Sigmoid colon (tissue), 7 donors: ENCODE results near the gene CD81. TPM values are rescaled to one million over a fixed set of nuclear protein-coding genes. Genes with fewer than 3 reads are reported as not detected.

ENCODE experiments used
- DNase-seq: peaks from one replicate; pipeline ENCODE4 v3.0.0-alpha.2; 2019
- H3K27ac ChIP-seq, 4 donors: fragments of 200-600 bp; sonication (generic); one replicate each; pipeline ENCODE4 v1.5.1; 2016 to 2019; ENCODE audit warnings: mild to moderate bottlenecking in 1 of 4
- H3K27me3 ChIP-seq, 3 donors: fragments of 200-600 bp; sonication (generic); one replicate each; pipeline ENCODE4 v1.5.1; 2019; ENCODE audit warnings: mild to moderate bottlenecking in 1 of 3
- H3K36me3 ChIP-seq, 4 donors: fragments of 200-600 bp; sonication (generic); one replicate each; pipeline ENCODE4 v1.5.1; 2016 to 2019
- H3K4me1 ChIP-seq, 4 donors: fragments of 200-600 bp; sonication (generic); one replicate each; pipeline ENCODE4 v1.5.1; 2017 to 2019
- H3K4me3 ChIP-seq, 4 donors: fragments of 200-600 bp; sonication (generic); one replicate each; pipeline ENCODE4 v1.5.1; 2017 to 2019; ENCODE audit warnings: mild to moderate bottlenecking in 2 of 4, moderate library complexity in 1 of 4
- H3K9me3 ChIP-seq, 4 donors: fragments of 200-600 bp in 3 of 4; sonication (generic) in 3 of 4; one replicate each; pipeline versions ENCODE4 v1.5.1 to v1.6.1; 2013 to 2019
- CTCF ChIP-seq, 4 experiments: fragments of 450-650 bp in 3 of 4; fragments of 200-600 bp in 1 of 4; IDR thresholded peaks; one replicate each; pipeline ENCODE4 v1.5.1; 2016 to 2019; ENCODE audit warnings: antibody characterized with exemption in 4 of 4, mild to moderate bottlenecking in 3 of 4, moderate library complexity in 2 of 4
- EP300 ChIP-seq, 4 donors: sonication (generic); formaldehyde crosslinking; IDR thresholded peaks; one replicate each; pipeline ENCODE4 v1.6.1; 2017; ENCODE audit warnings: antibody characterized with exemption in 4 of 4
- POLR2A ChIP-seq, 2 donors: fragments of 450-650 bp; IDR thresholded peaks; one replicate each; pipeline ENCODE4 v1.6.1; 2016; ENCODE audit warnings: antibody characterized with exemption in 2 of 2, mild to moderate bottlenecking in 2 of 2, moderate library complexity in 2 of 2
- POLR2AphosphoS5 ChIP-seq, 4 donors: sonication (generic); formaldehyde crosslinking; IDR thresholded peaks; one replicate each; pipeline ENCODE4 v1.6.1; 2017; ENCODE audit warnings: antibody characterized with exemption in 4 of 4
- WGBS, 2 donors: extraction: QIAGEN DNeasy Blood & Tissue Kit; methylation state at CpG; one replicate each; pipeline ENCODE4 v1.1.7; 2013; 5-methylcytosine and 5-hydroxymethylcytosine counted together
- intact Hi-C: fragments of 100-400 bp; cut with DNase I; formaldehyde crosslinking; loops from one replicate; pipeline ENCODE4 v1.15.1; 2023
- polyA plus RNA-seq, 3 donors: library from polyadenylated mRNA; stranded (reverse); fragments of 200-250 nt; gene quantifications; one replicate each; pipeline ENCODE4 v1.2.3, GENCODE V29; 2013
- total RNA-seq, 4 donors: library from RNA; depleted of rRNA; stranded (reverse); fragments of >200 nt; gene quantifications; one replicate each; pipeline ENCODE4 v1.1.0, GENCODE V29; 2016
- donor health status: healthy with polysubstance abuse.
- donor health status: Bipolar disorder and iron deficiency.
- donor health status: healthy.

CD81 gene
- total and polyA plus RNA-seq, 7 donors, result 67.9 to 625 (median 401) TPM

GRCh38 chr11:2437516-2437915, 60.4 kb downstream of the CD81 start:
- Histone ChIP-seq H3K36me3 (no peaks in the 10 kb centered on the region), H3K9me3 (no peaks in the 10 kb centered on the region), H3K4me3 (no peak overlapping the region), H3K27me3 (peaks cover 0 to 35% (median 0%) of the 10 kb centered on the region in 3 donors), H3K4me1 (no peaks in the 10 kb centered on the region), H3K27ac (no peak overlapping the region)
- intact Hi-C loops, result no loop called here
- DNase-seq, result no peak
- 91% methylated on average over 4 of the region's 4 CpGs for WGBS, 2 donors
- TF ChIP-seq POLR2A (IDR thresholded peaks at IDR 0.05) (no peak), CTCF (IDR thresholded peaks at IDR 0.05) (no peak), EP300 (IDR thresholded peaks at IDR 0.05) (no peak), POLR2AphosphoS5 (IDR thresholded peaks at IDR 0.05) (no peak)

GRCh38 chr11:2439820-2440219, 62.7 kb downstream of the CD81 start:
- intact Hi-C loops, result no loop called here
- 96 to 98% methylated on average over 3 of the region's 3 CpGs for WGBS, 2 donors

GRCh38 chr11:2440646-2441045, 63.5 kb downstream of the CD81 start:
- WGBS, 2 donors, result 72 to 75% methylated on average over 8 of the region's 8 CpGs
- Histone ChIP-seq H3K4me1 (peaks cover 0 to 6% (median 4%) of the 10 kb centered on the region in 4 donors), H3K27me3 (peaks cover 13 to 60% (median 24%) of the 10 kb centered on the region in 3 donors), H3K27ac (no peak overlapping the region), H3K9me3 (no peaks in the 10 kb centered on the region), H3K36me3 (no peaks in the 10 kb centered on the region), H3K4me3 (no peak overlapping the region)
- DNase-seq, result no peak
- intact Hi-C loops, result no loop called here
- TF ChIP-seq CTCF (IDR thresholded peaks at IDR 0.05) (no peak), EP300 (IDR thresholded peaks at IDR 0.05) (no peak), POLR2AphosphoS5 (IDR thresholded peaks at IDR 0.05) (no peak), POLR2A (IDR thresholded peaks at IDR 0.05) (no peak)

More at GRCh38 chr11:2439820-2440219, 62.7 kb downstream of the CD81 start:
- Histone ChIP-seq H3K27ac (no peak overlapping the region), H3K9me3 (no peaks in the 10 kb centered on the region), H3K27me3 (peaks cover 7 to 53% (median 17%) of the 10 kb centered on the region in 3 donors), H3K4me3 (no peak overlapping the region), H3K36me3 (no peaks in the 10 kb centered on the region), H3K4me1 (peaks cover 0 to 2% (median 0%) of the 10 kb centered on the region in 4 donors)
- no peak for DNase-seq
- TF ChIP-seq POLR2AphosphoS5 (IDR thresholded peaks at IDR 0.05) (no peak), EP300 (IDR thresholded peaks at IDR 0.05) (no peak), CTCF (IDR thresholded peaks at IDR 0.05) (no peak), POLR2A (IDR thresholded peaks at IDR 0.05) (no peak)

- Histone ChIP-seq H3K4me3 (no peak overlapping the region), H3K9me3 (no peaks in the 10 kb centered on the region), H3K36me3 (no peaks in the 10 kb centered on the region), H3K4me1 (peaks cover 0 to 11% (median 4%) of the 10 kb centered on the region in 4 donors), H3K27ac (no peak overlapping the region), H3K27me3 (peaks cover 18 to 61% (median 29%) of the 10 kb centered on the region in 3 donors)
- no peak for DNase-seq
- WGBS, 2 donors, result 12 to 65% methylated on average over 4 of the region's 4 CpGs
- TF ChIP-seq EP300 (IDR thresholded peaks at IDR 0.05) (no peak), POLR2AphosphoS5 (IDR thresholded peaks at IDR 0.05) (no peak)
- intact Hi-C loops, result no loop called here
Observed at GRCh38 chr11:2441171-2441570, 64.1 kb downstream of the CD81 start.

GRCh38 chr11:2442589-2442988, 65.5 kb downstream of the CD81 start:
- H3K27me3 ChIP-seq, result peaks cover 18 to 63% (median 41%) of the 10 kb centered on the region in 3 donors
- no peak overlapping the region for H3K4me3 ChIP-seq
- H3K4me1 ChIP-seq, result peaks cover 0 to 15% (median 4%) of the 10 kb centered on the region in 4 donors
- WGBS, 2 donors, result 25 to 69% methylated on average over 2 of the region's 2 CpGs
- intact Hi-C loops, result no loop called here
- TF ChIP-seq POLR2AphosphoS5 (IDR thresholded peaks at IDR 0.05), result no peak
- TF ChIP-seq CTCF (IDR thresholded peaks at IDR 0.05), result no peak
- no peaks in the 10 kb centered on the region for H3K36me3 ChIP-seq
- H3K27ac ChIP-seq, result no peak overlapping the region
- H3K9me3 ChIP-seq, result no peaks in the 10 kb centered on the region
- no peak for DNase-seq
